COLO668 (cell line): Measurements from ENCODE around the gene AHNAK2.
A peak's percentile ranks its signal among the peaks of the same experiment; 100 is the strongest.
"Not testable (repeated sequence)": the region's sequence is repeated elsewhere in the genome, so short reads cannot be mapped to it uniquely, and the experiment has no call there.

Source experiments
- DNase-seq: peaks from one replicate; lab custom pipeline; 2025; ENCODE audit not compliant: unreplicated experiment; lab: John Stamatoyannopoulos, UW

The AHNAK2 gene

DNA sequence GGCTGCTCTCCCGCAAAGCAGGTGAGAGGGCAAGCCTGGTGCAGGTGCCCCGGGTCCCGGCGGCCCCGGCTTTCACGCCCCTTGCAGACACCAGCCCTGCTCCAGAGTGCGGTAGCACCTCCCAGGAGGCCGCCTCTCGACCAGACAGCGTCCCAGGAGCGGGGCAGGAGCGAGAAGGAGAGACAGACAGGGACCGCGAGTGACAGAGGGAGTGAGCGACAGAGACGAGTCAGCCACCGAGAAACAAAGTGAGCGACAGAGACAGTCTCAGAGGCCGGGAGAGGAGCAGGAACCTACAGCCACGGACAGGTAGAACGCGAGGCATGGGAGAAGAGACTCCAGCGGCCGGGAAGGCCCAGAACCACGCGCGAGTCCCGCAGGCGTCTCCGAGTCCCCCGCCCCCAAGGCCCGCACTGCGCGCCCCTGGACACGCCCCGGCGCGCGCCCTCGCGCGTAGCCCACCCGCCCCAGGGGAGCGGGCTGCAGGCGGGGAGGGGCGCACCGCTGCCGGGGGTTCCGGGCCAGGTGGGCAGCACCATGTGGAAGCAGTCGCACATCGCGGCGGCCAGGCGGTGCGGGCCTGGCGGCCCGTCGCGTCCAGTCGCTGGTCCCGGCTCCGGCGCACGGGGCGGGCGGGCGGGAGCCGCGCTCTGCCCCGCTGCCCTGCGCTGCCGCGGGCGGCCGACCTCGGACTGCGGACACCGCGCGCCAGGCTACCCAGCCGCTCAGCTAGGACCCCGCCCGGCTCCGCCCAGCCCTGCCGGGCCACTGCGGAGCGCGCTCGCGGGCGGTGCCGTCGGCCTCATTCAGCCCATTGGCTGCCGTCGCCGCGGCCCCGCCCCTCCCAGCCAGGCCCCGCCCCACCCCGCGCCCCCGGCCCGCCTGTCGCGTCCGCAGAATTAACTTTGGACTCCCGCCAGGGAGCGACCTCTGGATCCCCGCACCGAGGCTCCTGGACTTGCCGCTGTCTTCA, at the start of gene AHNAK2:
AHNAK2 (minus strand) TSS at position 694 of the 973 bp plus-strand sequence; CDS start at position 557, 137 bp downstream.
- DNase-seq = peak; percentile 66

DNA sequence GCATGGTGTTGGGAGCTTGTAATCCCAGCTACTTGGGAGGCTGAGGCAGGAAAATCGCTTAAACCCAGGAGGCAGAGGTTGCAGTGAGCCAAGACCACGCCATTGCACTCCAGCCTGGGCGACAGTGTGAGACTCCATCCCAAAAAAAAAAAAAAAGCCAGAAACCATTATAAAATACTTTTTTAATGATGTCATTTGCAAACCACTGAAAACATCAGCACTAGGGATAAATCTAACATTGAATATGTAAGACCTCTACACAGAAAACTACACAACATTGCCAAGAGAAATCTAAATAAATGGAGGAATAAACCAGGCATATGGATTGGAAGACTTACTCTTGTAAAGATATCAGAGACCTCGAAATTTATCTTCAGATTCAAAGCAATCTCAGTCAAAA, 49.5 kb upstream of the AHNAK2 start:
- not testable (repeated sequence) for DNase-seq

DNA sequence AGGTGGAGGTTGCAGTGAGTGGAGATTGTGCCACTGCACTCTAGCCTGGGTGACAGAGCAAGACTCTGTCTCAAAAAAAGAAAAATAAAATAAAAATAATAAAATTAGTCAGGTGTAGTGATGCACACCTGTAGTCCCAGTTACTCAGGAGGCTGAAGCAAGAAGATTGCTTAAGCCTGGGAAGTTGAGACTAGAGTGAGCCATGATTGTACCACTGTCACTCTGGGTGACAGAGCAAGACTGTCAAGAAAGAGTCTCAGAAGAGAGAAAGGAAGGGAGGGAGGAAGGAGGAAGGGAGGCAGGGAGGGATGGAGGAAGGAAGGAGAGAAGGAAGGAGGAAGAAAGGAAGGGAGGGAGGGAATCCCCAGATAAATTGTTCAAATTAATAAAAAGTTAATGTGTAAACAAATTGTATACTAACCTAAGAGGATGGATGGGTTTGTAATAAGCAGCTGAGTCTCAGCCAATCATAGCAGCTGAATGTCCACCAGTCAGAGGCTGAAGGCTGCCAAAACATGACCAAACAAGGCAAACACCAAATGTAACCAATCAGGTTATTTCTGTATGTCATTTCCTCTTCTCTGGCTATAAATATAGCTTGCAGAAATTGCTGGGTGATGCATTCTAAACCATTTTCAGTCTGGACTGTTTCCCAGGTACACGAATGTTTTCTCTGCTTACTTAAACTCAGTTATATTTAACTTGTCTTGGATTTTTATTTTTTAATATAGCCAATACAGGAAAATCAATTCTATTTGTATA, 48.8 kb upstream of the AHNAK2 start:
- no peak for DNase-seq

DNA sequence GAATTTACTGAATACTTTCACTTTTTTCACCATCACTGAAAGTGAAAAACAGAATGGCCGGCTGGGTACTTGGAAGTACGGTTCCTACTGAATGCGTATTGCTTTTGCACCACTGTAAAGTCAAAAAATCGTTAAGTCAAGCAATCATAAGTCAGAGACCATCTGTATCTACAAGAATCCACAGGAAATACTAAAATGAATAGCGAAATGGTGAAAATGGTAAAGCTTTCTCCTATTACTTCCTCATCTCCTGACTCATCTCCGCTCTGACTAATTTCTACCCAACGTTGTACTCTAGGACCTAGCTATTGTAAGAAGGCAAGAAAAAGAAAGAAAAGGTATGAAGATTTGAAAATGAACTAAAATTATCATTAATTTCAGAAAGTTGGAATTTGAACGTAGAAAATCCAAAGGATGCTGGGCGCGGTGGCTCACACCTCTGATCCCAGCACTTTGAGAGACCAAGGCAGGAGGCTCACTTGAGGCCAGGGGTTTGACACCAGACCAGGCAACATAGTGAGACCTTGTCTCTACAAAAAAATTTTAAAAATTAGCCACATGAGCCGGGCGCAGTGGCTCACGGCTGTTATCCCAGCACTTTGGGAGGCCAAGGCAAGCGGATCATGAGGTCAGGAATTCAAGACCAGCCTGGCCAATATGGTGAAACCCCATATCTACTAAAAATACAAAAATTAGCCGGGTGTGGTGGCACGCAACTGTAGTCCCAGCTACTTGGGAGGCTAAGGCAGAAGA, 48.0 kb upstream of the AHNAK2 start:
- DNase-seq = no peak

DNA sequence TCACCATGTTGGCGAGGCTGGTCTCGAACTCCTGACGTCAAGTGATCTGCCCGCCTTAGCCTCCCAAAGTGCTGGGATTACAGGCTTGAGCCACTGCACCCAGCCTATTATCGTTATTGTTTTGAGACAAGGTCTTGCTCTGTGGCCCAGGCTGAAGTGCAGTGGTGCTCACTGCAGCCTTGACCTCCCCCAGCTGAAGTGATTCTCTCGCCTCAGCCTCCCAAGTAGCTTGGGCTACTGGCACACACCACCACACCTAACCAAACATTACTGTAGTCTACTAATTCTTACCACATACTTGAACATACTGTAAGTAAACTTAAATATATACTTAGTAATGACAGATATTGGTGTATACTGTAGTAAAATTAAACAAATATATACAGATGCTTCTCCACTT, 47.3 kb upstream of the AHNAK2 start:
- DNase-seq = no peak

DNA sequence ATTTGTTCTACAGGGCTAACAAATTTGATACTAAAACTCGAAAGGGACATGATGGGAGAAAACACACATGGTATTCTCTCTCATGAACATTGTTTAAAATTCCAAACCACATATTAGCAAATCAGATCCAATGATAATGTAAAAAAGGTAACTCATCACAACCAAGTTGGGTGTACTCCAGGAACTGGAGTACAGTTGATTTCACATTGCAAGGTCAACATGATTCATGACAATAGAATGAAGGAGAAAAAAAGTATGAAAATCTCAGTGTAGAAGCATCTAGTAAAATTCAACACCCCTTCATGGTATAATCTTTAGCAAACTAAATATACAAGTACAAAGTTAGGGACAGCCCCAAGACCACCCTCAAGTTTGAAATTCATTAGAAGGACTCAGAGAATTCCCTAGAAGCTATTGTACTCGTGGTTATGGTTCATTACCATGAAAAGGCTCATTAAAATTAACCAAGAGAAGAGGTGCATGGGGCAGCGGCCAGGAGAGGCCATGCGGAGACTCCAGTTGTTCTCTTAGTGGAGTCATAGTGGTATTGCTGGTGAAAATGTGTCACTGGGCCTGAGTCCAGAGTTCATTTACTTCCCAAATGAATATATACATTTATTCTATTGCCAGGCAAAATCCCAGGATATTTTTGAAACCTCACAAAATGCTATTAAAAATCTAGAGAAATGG, 45.8 kb upstream of the AHNAK2 start:
- no peak for DNase-seq

DNA sequence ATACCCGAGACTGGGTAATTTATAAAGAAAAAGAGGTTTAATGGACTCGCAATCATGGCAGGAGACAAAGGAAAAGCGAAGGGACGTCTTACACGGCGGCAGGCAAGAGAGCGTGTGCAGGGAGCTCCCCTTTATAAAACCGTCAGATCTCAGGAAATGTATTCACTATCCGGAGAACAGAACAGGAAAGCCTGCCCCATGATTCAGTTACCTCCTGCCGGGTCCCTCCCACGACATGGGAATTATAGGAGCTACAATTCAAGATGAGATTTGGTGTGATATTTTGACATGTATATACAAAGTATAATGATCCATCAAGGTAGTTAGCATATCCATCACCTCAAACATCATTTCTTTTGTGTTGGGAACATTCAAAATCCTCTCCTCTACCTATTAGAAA, 45.0 kb upstream of the AHNAK2 start:
- DNase-seq = no peak

DNA sequence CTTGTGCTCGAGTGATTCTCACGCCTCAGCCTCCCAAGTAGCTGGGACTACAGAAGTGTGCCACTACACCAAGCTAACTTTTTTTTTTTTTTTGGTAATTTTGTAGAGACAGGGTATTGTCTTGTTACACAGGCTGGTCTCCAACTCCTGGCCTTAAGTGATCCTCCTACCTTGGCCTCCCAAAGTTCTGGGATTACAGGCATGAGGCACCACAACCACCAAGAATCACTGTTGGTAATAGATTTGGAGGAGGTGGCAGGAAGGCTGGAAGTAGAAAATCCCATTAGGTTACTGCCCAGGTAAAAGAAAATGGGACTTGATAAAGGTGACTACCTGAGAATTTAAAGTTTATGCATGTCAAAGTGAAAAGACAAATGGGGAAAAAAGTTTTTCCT, 44.1 kb upstream of the AHNAK2 start:
- no peak for DNase-seq

DNA sequence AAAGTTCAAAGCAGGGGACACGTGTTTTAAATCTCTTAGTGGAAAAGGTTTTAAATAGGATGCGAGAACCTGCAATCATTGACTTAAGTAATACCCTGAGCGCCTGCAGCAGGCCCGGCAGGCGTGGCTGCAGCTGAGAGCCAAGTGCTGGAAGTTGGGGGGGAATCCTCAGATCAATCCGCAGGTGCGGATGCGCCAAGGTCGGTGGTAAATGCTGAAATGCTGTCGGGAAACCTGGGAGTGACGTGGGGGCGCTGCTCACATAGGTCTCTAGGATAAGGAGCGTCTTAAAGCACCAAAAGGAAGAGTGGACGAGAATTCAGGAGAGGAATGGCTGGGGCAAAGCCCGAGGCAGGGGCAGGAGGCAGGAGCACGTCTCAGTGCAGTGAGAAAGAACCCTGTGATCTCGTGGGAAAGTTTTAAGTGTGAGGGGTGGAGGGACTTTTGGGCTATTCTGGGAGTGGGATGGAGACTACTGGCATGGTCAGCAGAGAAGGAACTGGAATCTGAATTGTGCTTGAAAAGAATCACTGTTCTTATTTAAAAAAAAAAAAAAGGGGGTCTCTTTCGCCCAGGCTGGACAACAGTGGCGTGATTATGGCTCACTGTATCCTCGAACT, 43.6 kb upstream of the AHNAK2 start:
- peak; percentile 76 for DNase-seq

DNA sequence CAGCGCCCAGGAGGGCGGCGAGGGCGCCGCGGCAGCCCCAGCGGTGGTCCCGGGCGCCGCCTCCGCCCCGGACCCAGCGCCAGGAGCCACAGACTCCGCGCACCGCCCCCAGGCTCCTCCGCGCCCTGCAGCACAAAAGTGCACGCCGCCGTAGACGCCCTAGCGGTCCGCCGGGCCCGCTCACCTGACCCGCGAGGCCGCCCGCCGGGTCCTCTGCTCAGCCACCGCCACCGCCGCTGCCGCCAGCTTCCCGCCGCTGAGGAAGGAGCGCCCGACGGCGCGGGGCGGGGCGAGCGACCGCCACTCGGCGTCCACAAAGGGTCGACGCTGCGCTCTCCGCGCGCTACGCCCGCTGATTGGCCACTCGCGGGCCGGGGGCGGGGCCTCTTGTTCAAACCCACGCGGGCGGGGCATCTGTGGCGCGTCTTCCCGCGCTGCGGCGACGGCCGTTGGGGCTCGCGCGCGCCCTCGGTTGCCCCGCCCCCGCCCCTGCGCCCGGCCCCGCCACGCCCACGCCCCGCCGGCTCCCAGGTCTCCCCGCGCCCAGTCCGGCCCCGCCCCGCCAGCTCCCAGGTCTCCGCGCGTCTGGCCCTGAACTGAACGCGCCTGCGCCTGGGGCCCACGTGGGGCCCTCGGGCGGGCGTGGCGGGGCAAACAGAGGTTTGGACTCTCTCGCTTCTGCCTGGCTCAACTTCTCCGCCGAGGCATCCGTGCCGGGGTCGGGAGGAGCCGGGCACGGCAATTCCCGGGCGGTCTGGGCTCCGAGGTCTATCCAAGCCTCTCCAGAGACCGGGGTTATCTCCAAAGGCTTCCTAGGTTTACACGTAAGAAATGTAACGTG, 42.9 kb upstream of the AHNAK2 start, which contains the start of gene CDCA4:
CDCA4 (minus strand) TSS at position 269 of the 841 bp plus-strand sequence. CDS start 9,154 bp downstream, outside the sequence.
- peak; percentile 100 for DNase-seq

DNA sequence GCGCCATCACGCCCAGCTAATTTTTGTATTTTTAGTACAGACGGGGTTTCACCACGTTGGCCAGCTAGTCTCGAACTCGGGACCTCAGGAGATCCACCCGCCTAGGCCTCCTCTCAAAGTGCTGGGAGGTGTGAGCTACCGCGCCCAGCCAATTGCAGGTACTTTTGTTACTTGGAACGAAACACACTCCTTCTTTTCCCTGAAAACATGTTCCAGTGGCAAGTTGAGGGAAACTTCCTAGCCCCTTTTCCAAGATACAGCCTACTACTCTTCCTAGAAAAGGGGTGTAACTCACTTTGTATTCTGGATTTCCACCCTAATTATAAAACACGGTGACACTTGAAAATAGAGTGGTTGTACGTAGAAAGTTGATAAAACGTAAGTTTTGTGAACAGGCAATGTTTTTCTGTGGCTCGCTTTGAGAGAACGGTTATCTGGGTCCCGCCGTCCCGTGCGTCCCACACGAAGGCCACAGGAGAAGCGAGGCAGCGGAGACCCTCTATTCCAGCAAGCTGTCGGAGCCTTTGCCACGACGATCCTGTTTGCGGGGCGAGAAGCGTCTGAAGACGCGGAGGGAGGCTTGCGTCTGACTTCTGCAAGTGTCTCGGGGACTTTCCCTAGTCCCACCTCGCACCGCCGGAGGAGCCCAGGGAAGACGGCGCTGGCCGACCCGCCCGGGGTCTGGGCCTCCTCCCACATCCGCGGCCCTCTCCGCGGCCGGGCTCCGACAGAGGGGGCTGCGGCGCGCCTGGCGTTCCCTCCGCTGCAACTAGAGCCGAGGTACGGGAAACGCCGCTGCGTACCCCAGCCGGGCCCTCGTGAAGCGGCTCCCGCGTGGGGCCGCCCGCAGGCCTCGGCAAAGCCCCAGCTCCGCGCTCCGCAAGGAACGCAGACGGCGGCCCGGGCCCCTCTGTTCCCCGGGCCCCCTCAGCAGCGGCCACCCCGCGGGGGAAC, 42.0 kb upstream of the AHNAK2 start:
- peak; percentile 68 for DNase-seq

DNA sequence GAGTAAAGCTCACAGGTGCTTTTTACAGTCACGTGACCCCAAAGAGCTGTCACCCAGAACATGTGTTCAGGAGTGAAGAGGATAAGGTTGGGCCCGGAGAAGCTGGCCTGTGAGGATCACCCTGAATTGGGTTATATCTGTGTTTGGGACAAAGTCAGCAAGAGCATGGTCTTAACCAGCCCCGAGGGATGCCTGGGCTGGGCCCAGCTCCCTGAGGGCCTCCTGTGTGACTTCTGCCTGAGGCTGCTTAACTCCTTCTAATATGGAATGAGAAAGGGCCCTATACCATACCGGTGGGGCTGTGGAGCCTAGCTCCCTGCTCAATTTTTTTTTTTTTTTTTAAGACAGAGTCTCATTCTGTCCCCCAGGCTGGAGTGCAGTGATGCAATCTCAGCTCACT, 40.2 kb upstream of the AHNAK2 start:
- no peak for DNase-seq

DNA sequence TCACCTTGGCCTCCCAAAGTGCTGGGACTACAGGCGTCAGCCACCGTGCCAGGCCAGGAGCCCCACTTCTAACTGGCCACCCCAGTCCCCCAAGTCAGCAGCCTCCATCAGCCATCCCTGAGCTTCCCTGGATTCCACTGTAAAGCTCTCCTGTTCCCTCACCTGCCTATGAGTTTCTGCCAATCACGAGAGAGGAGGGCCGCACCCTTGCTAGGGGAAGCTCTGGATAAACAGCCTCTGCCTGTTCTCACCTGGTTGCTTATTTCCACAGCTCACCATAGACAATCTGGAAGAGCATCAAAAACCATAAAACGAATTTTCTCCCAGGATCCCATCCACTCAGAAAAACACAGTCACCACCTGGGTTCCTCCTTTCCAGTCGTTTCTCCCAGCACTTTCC, 37.7 kb upstream of the AHNAK2 start:
- DNase-seq = no peak

DNA sequence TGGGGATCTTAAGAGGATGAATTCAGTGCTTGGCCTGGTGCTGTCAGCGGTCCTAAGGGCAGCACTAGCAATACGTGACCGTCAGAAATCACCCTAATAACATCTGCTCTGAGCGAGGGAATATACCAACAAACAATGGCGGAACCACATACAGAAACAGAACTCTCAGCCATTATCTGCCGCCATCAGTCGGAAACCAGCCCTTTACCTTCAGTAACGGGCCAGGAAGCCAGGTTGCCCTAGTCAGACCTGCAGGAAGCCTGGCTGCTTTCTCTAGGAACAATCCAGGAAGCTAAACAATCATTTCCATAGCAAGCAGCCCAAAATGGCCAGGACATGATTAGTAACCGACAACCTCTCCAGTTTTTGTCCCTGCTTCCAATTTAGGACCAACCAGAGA, 37.1 kb upstream of the AHNAK2 start:
- no peak for DNase-seq

DNA sequence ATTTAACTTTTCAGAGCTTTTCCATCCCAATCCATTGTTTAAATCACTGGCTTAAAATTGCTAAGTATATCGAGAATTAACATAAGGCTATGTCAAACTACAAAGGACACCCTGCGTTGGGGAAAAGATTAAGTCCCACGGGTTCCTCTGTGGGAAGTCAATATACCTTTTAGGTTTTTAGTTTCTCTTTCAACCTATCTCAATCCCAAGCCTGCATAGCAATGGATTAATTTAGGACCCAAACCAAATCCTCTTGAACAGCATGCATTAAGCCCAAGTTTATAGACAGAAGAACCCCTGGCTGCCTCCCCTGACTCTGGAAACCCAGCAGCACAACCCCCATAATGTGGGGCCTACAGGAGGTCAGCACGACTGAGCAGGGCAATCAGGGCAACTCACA, 36.5 kb upstream of the AHNAK2 start:
- no peak for DNase-seq

DNA sequence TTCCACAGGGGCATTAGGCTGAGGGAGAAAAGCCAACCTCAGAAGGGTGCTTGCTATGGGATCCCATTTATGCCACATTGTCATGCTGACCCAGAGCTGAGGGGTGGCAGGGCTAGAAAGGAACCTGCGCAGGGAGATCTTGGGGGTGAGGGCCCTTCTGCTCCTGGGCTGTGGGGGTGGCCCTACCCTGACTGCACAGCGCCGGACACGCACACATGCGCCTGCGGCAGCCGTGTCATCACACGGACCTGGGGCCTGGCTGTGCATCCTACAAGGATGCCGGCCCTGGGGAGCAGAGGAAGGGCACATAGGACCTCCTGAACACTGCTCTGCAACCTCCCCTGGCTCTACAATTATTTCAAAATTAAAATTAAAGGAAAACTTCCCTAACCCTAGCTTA, 35.9 kb upstream of the AHNAK2 start:
- DNase-seq = no peak

DNA sequence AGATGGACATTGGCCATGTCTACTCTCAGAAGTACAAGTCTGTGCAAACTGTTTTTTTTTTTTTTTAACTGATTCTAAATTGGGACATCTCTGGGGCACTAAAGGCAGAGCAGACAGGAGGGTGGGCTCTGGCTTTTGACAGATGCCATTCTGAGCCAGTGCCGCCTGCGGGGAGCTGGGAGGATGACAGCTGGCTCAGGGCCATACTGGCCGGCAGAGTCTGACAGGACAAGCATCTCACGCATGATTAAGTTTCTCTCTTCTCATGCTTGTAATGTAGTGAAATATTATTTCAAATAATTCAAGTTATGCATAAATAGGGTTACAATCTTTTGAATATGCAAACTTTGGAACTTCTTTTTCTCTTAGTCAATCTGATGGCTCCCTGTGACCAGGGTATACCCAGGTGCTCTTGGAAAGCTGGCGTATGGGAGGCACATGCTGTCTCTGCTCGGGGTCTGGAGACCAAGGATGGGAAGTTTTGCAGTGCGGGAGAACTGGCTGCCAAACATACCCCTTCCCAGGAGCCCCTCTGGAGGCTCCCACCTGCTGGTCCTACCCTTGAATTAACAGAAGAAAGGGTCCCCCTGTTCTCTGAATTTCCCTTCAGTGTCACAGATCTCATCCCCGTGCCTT, 35.1 kb upstream of the AHNAK2 start:
- DNase-seq = peak; percentile 30
